ENCODE measurements around the gene XYLT1.

XYLT1 gene

DNA sequence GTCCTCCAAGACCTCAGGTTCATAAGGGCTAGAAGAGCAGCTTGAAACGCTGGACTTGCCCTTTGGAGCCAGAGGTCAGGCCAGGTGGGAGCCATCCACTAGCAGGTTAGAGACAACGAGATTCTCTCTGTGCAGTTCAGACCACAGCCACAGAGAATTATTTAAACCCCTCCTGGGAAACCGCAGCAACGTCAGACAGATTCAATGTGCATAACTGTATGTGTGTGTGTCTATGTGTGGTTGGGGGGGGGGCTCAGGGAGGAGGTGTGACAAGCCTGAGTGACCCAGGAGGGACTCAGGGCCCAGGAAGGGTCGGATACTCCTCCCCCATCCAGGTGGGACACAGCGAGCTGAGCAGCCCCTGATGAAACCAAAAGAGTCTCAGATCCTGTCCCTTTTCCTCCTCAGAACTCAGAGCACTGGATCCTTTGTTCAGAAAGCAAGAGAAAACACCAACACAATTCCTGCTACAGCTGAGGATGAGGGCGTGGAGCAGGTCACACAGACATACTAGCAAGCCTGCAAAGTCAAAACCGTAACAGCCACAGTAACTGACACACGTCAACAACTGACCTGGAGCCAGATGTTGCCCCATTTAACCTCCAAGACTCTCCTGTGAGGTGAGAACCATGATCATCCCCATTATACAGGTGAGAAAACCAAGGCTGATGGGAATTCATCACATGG is 66.8 kb downstream of the XYLT1 start:
- no peak for DNase-seq (ENCODE audit: low read depth in 3 of 3)

DNA sequence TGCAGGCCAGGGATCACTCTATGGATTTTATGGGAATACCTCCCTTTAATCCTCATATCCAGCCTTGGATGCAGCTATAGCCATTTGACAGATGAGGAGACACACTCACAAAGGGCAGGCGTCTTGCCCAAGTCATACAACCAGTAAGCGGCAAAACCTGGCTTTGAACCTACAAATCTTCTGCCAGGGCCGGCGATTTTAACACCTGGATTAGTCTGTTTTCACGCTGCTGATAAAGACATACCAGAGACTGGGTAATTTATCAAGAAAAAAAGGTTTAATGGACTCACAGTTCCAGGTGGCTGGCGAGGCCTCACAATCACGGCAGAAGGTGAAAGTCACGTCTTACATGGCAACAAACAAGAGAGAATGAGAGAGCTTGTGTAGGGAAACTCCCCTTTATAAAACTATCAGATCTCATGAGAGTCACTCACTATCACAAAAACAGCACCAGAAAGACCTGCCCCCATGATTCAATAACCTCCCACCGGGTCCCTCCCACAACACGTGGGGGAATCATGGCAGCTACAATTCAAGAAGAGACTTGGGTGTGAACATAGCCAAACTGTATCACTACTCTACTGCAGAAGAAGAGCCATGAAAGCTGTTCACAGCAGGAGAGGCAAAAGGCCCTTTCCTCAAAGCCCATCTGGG is 67.5 kb downstream of the XYLT1 start:
- no peak for DNase-seq (ENCODE audit: low read depth in 3 of 3)

DNA sequence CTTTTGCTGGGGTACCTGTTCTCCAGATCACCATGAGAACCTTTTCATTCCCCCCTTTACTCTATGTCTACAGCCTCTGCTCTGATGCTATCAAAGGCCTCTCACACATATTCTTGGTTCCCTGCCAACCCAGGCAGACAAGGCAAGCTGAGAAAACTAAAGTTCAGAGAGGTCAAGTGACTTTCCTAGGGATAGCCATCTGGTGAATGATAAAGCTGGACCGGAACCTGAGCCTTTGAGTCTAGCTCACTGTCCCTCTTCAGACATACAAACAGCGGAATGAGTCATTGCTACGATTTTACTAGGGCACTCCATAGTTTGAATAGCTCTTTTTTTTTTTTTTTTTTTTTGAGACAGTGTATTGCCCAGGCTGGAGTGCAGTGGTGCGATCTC is 73.3 kb downstream of the XYLT1 start:
- DNase-seq (ENCODE audit: low read depth in 3 of 3): no peak

DNA sequence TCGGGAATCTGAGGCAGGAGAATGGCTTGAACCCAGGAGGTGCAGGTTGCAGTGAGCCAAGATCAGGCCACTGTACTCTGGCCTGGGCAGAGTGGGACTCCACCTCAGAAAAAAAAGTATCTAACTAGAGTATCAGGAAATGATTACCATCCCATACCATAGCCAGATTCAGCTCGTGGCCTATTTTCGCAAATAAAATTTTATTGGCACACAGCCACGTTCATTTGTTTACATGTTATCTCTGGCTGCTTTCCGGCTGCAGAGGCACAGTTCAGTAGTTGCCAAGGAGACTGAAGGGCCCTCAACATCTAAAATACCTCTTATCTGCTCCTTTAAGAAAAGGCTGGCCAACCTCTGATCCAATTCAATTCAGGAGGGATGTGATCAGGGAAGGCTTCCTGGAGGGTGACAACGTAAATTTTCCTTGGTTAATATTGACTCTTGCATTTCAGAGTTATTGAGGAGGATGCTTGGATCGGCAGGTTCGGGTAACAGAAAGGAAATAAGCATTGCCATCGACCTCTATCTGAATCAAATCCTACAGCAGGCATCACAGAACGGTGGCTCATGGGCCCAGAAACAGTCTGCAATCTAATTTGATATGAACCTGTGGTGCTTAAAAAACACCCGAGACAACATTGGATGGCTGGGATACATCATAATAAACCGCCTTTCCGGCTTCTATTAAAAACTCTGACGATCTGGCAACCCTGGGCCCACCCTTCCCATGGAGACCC is 73.8 kb downstream of the XYLT1 start:
- DNase-seq (ENCODE audit: low read depth in 3 of 3): no peak

DNA sequence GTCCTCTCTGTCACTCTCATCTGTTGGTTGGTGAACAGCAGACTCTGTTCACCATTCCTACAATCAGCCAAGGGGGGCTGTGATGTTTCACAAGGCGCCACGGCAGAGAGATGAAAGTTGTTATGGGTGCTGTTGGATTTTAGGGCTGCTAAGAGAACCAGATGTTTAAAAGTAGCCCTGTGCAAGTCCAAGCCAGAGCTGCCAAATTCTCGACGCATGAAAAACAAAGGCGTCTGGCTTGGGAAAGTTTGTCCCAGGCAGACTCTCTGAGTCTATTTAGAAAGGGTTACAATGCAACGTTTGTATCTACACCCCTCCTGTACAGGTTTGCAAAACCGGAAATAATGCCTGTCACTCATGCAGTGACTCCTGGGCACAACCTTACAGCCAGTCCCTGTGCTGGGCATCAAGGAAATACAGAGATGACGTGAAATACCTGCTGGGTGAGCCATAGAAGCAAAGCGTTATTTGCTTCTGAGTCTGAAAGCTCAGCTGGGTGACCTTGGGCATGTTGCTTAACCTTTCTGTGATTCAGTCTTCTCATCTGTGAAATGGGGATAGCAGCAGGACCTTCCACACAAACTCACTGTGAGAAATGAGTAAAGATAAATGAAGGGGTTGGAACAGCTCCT is 74.8 kb downstream of the XYLT1 start:
- DNase-seq (ENCODE audit: low read depth in 3 of 3): no peak

DNA sequence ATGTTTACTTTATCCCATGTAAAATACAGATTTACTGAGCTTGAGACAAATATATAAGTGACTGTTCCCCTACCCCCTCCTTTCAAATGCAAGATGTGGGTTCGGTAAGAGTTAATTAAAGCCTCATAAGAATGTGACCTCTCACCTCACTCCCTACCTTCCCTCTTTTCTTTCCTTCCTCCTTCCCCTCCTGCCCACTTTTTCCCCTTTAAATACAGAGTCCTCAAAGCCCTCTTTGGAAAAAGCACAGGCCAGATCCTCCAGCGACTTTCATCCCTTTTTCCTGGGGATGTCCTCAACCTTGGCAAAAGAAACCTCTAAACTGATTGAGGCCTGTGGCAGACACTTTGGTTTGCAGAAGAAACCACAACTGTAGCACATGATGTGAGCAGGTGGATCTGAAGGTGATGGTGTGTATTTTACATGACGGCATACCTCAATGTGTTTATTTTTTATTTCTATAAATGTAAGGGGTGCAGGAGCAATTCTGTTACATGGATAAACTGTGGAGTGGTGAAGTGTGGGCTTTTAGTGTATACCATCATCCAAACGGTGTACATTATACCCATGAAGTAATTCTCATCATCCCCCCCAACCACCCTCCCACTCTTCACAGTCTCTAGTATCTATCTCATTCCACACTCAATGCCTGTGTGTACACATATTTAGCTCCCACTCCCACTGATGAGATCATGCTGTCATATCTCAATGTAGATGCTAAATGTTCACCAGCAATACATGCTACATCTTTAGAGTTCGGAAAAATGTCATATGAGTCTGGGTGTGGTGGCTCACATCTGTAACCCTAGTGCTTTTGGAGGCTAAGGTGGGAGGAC is 77.7 kb downstream of the XYLT1 start:
- DNase-seq (ENCODE audit: low read depth in 3 of 3): no peak

DNA sequence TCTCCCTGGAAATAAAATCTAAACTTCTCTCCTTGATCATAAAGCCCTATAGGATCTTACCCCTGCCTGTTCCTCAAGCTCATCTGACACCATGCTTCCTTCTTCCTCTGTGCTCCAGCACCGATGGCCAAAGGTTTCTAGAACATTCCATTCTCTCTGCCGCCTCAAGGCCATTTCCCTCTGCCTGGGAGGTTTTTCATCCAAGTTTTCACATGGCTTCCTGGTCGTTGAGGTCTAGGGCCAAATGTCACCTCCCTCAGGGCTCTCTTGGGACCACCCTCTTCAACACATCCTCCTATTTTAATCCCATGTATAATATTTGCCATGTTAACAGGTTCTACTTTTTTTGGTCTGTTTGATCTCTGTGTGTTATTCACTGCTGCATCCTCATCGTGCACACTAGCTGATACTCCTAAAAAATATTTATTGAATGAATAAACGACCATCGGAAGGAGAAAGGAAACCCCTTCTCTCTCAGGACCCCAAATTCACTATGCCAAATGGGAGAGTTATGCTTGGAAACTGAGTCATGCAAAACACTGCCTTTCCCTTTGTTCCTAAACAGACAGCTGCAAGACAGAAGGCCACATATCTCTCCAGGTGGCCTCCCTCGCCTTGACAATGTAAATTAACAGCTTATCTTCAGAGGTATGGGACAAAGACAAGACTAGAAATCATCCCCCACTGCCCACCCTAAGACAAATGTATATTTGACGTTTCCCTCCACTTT is 78.5 kb downstream of the XYLT1 start:
- no peak for DNase-seq (ENCODE audit: low read depth in 3 of 3)

DNA sequence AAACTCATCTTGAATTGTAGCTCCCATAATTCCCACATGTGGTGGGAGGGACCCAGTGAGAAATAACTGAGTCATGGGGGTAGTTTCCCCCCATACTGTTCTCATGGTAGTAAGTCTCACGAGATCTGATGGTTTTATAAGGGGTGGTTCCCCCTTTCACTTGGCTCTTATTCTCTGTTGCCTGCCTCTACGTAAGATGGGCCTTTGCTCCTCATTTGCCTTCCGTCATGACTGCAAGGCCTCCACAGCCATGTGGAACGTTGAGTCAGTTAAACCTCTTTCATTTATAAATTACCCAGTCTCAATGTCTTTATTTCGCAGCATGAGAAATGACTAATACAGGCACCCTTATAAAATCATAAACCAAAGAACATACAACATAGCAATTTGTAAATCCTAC is 79.0 kb downstream of the XYLT1 start:
- DNase-seq (ENCODE audit: low read depth in 3 of 3): no peak

DNA sequence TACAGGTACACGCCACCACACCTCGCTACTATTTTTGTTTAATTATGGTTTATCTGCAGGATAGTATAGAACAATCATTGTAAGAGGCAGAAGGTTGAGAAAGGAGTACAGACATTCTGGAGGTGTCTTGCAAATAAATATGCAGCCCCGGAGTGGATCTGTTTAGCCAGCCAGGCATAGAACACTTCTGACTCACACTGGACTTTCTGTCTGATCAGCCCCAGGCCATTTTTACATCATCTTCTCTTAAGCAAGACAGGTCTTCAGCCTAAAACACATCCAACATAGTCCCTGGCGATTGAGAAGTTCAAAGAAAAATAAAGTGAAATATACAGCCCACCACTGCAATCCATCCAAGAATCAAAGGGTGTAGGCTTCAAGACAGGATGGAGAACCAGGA is 81.4 kb downstream of the XYLT1 start:
- no peak for DNase-seq (ENCODE audit: low read depth in 3 of 3)

DNA sequence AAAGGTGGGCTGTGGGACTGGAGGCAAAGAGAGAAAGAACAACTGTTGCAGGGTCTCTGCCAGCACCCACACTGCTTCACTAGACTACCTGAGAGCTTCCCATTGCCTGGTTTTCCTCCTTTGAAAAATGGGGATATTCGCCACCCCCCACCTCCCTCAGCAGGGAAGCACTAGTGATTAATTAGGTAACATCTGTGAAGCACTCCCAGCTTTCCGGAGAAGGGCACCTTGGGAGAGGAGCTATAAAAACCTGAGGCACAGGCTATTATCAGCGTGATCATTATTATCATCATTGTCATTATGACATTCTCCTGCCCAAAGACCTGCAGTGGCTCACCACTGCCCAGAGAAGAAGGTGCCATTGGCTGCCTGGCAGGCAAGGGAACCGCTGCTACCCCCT is 83.5 kb downstream of the XYLT1 start:
- DNase-seq (ENCODE audit: low read depth in 3 of 3): no peak

DNA sequence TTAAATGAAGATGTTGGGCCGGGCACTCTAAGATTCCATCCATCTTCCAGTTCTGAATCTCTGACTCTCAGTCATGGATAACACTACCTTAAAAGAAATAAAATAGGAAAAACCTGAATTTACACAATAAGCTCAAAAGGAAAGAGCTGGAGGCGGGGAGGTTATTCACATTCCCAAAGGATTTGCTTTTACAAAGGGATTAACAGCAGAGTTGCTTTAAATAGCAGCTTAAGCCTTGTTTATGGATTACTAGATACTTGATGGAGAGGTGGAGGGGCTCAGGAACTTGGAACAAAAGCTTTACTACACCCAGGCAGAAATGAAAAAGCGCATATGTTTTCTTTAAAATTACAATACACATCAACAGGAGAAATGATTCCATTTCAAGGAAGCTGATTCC is 84.5 kb downstream of the XYLT1 start:
- DNase-seq (ENCODE audit: low read depth in 3 of 3): no peak

DNA sequence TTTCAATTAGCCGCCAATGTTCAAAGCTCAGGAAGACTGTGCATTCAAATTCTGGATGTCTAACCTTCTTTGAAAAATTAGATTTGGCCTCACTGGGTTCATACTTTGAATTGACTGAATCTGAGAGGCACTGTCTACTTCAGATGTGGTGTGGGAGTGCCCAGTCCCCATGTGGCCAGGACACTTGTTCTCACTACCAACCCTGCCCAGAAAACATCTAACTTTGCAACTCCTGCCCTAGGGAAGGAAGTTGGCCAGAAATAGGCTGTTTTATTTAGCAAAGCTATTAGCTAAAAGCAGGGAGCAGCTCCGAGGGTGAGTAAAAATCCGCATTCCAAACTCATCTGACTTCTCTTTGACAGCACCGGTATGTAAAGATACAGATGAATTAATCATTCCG is 86.3 kb downstream of the XYLT1 start:
- no peak for DNase-seq (ENCODE audit: low read depth in 3 of 3)

DNA sequence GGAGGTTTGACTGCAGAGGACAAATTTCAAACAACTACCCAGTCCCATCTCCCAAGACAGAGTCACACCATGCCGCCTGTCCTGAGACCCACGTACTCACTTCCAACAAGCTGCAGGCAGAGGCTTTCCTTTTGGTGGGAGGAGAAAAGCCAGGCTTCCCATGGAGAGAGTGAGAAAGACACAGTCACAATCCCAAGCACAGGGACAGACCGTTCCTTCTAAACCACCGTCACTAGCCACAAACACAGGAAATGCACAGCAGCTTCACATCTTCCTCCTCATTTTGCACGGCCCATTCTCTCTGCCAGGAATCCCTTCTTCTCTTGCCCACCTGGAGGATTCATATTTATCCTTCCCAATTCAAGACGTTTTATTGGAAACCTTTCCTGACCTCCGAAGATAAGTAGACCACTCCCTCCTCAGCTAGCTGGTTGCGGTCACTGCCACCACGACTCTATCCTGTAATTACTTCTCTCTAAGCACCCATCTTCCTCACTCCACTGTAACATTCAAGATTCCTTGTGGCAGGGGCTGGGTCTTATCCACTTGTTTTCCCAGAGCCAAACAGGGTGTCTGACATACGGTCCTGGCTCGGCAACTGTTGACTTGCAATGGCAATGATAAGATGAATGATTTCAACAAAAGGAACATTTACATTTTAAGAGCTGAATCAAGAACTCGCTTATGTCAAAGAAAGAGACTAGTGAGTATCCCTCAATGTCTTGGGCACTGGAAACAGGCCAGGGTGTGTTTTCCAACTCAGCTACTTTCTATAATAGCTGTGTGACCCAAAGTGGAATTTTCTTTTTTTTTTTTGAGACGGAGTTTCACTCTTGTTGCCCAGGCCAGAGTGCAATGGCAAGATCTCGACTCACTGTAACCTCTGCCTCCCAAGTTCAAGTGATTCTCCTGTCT is 87.6 kb downstream of the XYLT1 start:
- DNase-seq (ENCODE audit: low read depth in 3 of 3): no peak

DNA sequence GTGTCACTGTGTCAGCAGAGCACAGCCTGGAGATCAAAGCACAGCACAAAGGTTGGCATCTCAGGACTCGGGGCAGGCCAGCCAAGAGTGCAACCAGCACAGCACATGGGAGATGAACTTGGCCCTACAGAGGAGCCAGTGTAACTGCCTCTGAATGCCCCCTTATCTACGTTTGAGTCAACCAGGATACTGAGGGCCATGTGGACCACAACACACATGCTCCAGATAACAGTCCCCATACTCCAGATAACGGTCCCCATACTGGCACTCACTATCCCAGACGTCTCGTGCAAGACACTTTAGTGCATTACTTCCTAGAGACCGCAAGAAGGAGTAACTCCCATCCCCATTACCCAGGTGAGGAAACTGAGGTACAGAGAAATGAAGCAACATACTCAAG is 88.2 kb downstream of the XYLT1 start:
- DNase-seq (ENCODE audit: low read depth in 3 of 3): no peak

DNA sequence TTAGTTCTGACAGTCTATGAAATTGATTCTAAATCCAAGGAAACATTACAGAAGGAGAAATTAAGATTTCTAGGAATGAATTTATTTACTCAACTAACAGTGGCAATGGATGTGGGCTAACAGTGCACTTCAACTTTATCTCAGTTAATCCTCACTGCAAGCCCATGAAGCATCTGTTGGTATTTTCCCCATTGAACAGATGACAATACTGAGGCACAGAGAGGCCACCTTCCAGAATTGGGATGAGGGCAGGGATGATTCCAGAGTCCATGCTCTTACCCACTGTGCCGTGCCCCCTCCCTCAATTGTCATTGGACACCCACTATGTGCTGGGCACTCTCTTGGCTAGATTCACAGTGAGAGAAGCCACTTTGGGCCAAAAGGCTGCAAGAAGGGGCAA is 89.0 kb downstream of the XYLT1 start:
- no peak for DNase-seq (ENCODE audit: low read depth in 3 of 3)

DNA sequence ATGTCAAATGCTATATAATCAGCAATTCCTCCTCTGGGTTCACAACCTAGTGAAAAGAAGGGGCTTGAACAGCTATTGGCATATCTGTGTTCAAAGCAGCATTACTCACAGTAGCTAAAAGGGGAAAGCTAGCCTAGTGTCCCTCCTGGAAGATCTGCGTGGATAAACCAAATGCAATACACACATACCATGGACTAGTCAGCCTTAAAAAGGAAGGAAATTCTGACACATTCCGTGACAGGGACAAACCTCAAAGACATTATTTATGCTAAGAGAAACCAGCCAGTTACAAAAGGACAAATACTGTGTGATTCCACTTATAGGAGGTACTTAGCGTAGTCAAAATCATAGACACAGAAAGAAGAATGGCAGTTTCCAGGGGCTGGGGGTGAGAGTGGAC is 90.1 kb downstream of the XYLT1 start:
- no peak for DNase-seq (ENCODE audit: low read depth in 3 of 3)

DNA sequence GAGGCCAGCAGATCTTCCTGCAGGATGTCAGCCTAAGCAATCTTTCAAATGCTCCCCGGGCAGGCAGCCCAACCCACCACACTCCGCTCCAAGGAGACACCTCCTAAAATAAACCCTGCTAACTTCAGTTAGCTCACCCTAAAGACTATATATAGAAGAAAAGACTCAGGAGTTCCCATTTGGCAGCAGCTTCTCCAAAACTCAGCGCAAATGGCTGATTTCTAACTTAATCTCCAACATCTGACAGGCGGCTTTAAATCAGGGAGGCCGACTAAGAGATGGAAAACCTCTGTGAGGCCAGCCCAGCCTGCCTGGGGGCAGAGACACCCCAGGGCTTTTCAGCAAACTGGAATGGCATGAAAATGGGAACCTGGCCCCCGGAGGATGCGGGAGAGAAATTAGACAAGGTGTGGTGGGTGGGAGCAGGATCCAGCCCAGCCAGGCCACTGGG is 91.6 kb downstream of the XYLT1 start:
- DNase-seq (ENCODE audit: low read depth in 3 of 3): no peak

DNA sequence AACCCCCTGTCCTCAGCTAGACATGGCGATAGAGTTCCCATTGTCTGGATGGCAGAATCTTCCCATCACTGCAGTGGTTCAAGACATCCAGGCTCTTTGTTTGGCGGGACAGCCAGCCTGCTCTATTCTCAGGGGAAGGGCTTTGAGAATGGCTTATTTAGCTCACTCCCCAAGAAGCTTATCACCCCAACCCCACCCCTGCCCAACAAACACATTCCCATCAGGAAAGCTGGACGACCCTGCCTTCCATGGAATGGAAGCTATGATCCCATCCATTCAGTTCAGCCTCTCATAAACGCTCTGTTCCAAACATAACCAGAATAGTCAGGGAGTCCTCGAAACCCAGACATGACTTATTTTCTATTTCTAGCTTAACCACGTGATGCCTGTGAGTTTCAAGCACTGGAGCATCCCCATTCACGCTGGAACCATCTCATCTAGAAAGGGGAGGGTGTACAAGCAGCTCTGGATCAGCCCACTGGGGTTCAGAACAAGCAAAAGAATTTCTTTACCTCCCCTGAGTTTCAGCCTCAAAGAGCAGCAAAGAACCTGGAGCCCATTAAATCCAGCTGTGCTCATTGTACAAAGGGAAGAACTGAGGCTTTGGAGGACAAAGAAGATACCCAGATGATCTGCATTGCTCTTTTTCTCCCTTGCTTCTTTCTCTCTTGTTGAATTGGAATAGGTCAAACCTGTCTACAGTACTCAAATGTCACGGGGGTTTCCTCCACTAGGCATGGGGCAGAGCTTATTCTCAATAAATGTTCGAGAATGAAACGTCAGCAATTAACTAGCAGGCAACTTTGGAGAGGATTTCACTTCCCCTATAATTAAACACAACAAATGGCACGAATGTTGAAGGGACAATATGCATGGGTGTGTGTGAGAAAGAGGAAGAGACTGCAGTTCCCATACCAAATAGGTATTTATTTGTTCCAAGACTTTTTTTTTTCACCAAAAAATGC is 93.1 kb downstream of the XYLT1 start:
- DNase-seq (ENCODE audit: low read depth in 3 of 3): no peak
